Liver (tissue), 3 donors: Measurements from ENCODE around the gene NOX3.
"Not testable (repeated sequence)": the region's sequence is repeated elsewhere in the genome, so short reads cannot be mapped to it uniquely, and the experiment has no call there.

Experiments
- CTCF ChIP-seq: fragments of 150-350 bp; IDR thresholded peaks from 2 replicates; pipeline ENCODE4 v1.5.1; 2017; ENCODE audit warnings: improper control_type of control experiment, low read depth, low read length; ENCODE audit not compliant: missing input control
- HNF4G ChIP-seq: IDR thresholded peaks from 2 replicates; pipeline ENCODE4 v1.6.1; 2016; ENCODE audit warnings: antibody characterized with exemption
- REST ChIP-seq: IDR thresholded peaks from 2 replicates; pipeline ENCODE4 v1.6.1; 2016; ENCODE audit warnings: antibody characterized with exemption, mild to moderate bottlenecking
- SP1 ChIP-seq: IDR thresholded peaks from 2 replicates; pipeline ENCODE4 v1.6.1; 2018; ENCODE audit warnings: antibody characterized with exemption, mild to moderate bottlenecking
- TAF1 ChIP-seq: conservative IDR thresholded peaks from 2 replicates; pipeline ENCODE4 v1.6.1; 2016; ENCODE audit warnings: antibody characterized with exemption, mild to moderate bottlenecking
- YY1 ChIP-seq: IDR thresholded peaks from 2 replicates; pipeline ENCODE4 v1.6.1; 2016; ENCODE audit warnings: antibody characterized with exemption, mild to moderate bottlenecking
- TF ChIP-seq, protein P1 (sequence below): IDR thresholded peaks from 2 replicates; pipeline ENCODE4 v1.6.1; 2016; ENCODE audit warnings: antibody characterized with exemption
- donor health status: healthy.
- donor health status: healthy.

GRCh38 chr6:155362968-155363632 is 92.5 kb downstream of the NOX3 start:
- TF ChIP-seq CTCF, SP1, TAF1, YY1, HNF4G, REST: not testable (repeated sequence)
- TF ChIP-seq, protein P1, sequence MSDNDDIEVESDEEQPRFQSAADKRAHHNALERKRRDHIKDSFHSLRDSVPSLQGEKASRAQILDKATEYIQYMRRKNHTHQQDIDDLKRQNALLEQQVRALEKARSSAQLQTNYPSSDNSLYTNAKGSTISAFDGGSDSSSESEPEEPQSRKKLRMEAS: not testable (repeated sequence)
